GM23248 (cell line): ENCODE data around the gene ROCK2. TPM values are rescaled to one million over a fixed set of nuclear protein-coding genes. Genes with fewer than 3 reads are reported as not detected.
A peak's percentile ranks its signal among the peaks of the same experiment; 100 is the strongest.

Experiments used
- DNase-seq: peaks from one replicate; pipeline ENCODE4 v3.0.0-alpha.2; 2015
- H2AFZ ChIP-seq: fragments of 200-600 bp; sonication (generic); 2 replicates; pipeline ENCODE4 v1.6.1; 2016; ENCODE audit warnings: antibody characterized with exemption
- H3F3A ChIP-seq: fragments of 200-600 bp; sonication (generic); 2 replicates; pipeline ENCODE4 v1.6.1; 2016; ENCODE audit warnings: mild to moderate bottlenecking, antibody characterized with exemption, mixed run types; ENCODE audit not compliant: insufficient read depth
- H3K27ac ChIP-seq: fragments of 200-600 bp; sonication (generic); 2 replicates; pipeline ENCODE4 v1.5.1; 2016; ENCODE audit warnings: mild to moderate bottlenecking
- H3K27me3 ChIP-seq: fragments of 200-600 bp; sonication (generic); replicated peaks from 2 replicates; pipeline ENCODE4 v1.6.1; 2016; ENCODE audit warnings: mild to moderate bottlenecking; ENCODE audit not compliant: insufficient read depth
- H3K36me3 ChIP-seq: fragments of 200-600 bp; sonication (generic); 2 replicates; pipeline ENCODE4 v1.6.1; 2016; ENCODE audit warnings: low read depth, mild to moderate bottlenecking
- H3K4me1 ChIP-seq: fragments of 200-600 bp; sonication (generic); 2 replicates; pipeline ENCODE4 v1.6.1; 2016; ENCODE audit warnings: mild to moderate bottlenecking; ENCODE audit not compliant: insufficient read depth
- H3K4me2 ChIP-seq: fragments of 200-600 bp; sonication (generic); one replicate; pipeline ENCODE4 v1.6.1; 2016; ENCODE audit warnings: mild to moderate bottlenecking; ENCODE audit not compliant: unreplicated experiment
- H3K4me3 ChIP-seq: fragments of 200-600 bp; sonication (generic); 2 replicates; pipeline ENCODE4 v1.5.1; 2016; ENCODE audit warnings: mild to moderate bottlenecking
- H3K79me2 ChIP-seq: fragments of 200-600 bp; sonication (generic); 2 replicates; pipeline ENCODE4 v1.6.1; 2016; ENCODE audit warnings: mild to moderate bottlenecking; ENCODE audit not compliant: insufficient read depth
- H3K9ac ChIP-seq: fragments of 200-600 bp; sonication (generic); 2 replicates; pipeline ENCODE4 v1.6.1; 2016; ENCODE audit warnings: mild to moderate bottlenecking
- H3K9me2 ChIP-seq: fragments of 200-600 bp; sonication (generic); 2 replicates; pipeline ENCODE4 v1.6.1; 2016; ENCODE audit warnings: mixed run types, mild to moderate bottlenecking, moderate library complexity; ENCODE audit not compliant: insufficient read depth
- H3K9me3 ChIP-seq: fragments of 200-600 bp; sonication (generic); one replicate; pipeline ENCODE4 v1.6.1; 2017; ENCODE audit warnings: low read depth
- H4K20me1 ChIP-seq: fragments of 200-600 bp; sonication (generic); 2 replicates; pipeline ENCODE4 v1.6.0; 2016; ENCODE audit not compliant: insufficient read depth
- EZH2 ChIP-seq: fragments of 200-600 bp; sonication (generic); IDR thresholded peaks from 2 replicates; pipeline ENCODE4 v1.6.1; 2018; ENCODE audit warnings: antibody characterized with exemption, mild to moderate bottlenecking; ENCODE audit not compliant: insufficient read depth, poor library complexity, severe bottlenecking
- EZH2phosphoT487 ChIP-seq: fragments of 200-600 bp; sonication (generic); IDR thresholded peaks from 2 replicates; pipeline ENCODE4 v1.6.1; 2018; ENCODE audit warnings: antibody characterized with exemption, moderate library complexity, mild to moderate bottlenecking, low read depth; ENCODE audit not compliant: insufficient read depth
- WGBS, 2 experiments: methylation state at CpG; one replicate each; pipeline ENCODE4 v1.1.6; 2015 to 2017; ENCODE audit warnings: low lambda C conversion rate in 2 of 2, low coverage in 1 of 2; ENCODE audit errors: missing lambda C conversion rate in 2 of 2; 5-methylcytosine and 5-hydroxymethylcytosine counted together
- in situ Hi-C: fragments of 300-500 bp; cut with MboI; formaldehyde crosslinking; loops from 2 replicates; pipeline ENCODE4 v1.15.0; 2020
- polyA plus RNA-seq: library from polyadenylated mRNA; unstranded; fragments of >200 nt; fragmentation: Nextera tagmentation; extraction: Ambion mirVana; gene quantifications from 2 replicates; pipeline ENCODE4 v1.2.1, GENCODE V29; 2016
- total RNA-seq: library from RNA; depleted of rRNA; stranded (reverse); fragments of >200 nt; shearing (Covaris generic); gene quantifications from 2 replicates; pipeline ENCODE4 v1.2.3, GENCODE V29; 2014

ROCK2 gene
- total and polyA plus RNA-seq, 2 experiments from 2014 or later, result 19.9 to 38.3 TPM

DNA sequence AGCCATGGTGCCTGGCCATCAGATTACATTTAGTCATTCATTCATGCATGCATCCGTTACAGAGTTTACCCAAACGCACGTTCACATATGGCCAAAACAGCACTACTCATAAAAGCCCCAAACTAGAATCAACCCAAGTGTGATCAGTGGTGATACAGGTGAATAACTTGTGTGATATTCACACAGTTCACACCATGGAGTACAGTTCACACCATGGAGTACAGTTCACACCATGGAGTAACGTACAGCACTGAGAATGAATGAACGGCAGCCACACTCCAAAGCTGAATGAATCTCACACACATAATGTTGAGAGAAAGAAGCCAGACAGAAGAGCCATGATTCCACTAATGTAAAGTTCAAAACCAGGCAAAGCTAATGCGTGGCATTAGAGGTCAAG lies 201.4 kb downstream of the ROCK2 start:
- peaks cover 9% of the 10 kb centered on the region; the same call in 1 of the 2 replicates for H3F3A ChIP-seq
- in situ Hi-C loops, result no loop called here
- H3K9me3 ChIP-seq, result no peaks in the 10 kb centered on the region
- H2AFZ ChIP-seq, result no peak overlapping the region
- no peaks in the 10 kb centered on the region for H3K9me2 ChIP-seq
- no peak for DNase-seq
- peaks cover 18% of the 10 kb centered on the region; the same call in 1 of the 2 replicates for H3K27me3 ChIP-seq
- no peak overlapping the region for H3K4me3 ChIP-seq
- TF ChIP-seq EZH2phosphoT487, result no peak
- TF ChIP-seq EZH2, result no peak
- H3K4me1 ChIP-seq, result no peaks in the 10 kb centered on the region
- no peak overlapping the region for H3K9ac ChIP-seq
- no peak overlapping the region for H3K27ac ChIP-seq
- no peaks in the 10 kb centered on the region for H3K36me3 ChIP-seq
- no peak overlapping the region for H3K4me2 ChIP-seq
- H3K79me2 ChIP-seq, result no peaks in the 10 kb centered on the region
- H4K20me1 ChIP-seq, result no peaks in the 10 kb centered on the region
- WGBS, 2 experiments, result 66 to 68% methylated on average over 6 of the region's 6 CpGs

DNA sequence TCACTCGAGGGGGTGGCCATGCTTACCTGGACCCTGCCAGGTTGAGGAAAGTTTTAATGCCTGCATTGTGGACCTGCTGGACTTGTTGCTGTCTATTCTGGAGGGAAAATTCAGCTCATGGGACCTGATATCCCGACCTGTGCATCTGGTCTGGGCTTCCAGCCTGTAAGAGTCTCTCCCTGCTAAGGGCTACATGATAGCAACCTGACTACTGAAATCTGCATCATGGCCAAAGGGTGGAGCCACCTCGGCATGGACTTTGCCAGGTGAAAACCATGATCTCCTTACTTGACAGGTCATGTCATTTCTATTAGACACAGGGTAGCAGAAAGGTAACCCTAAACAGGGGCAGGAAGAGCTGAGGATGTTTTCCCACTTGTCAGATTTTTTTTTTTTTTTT lies 202.1 kb downstream of the ROCK2 start:
- Histone ChIP-seq H3K4me3 (no peak overlapping the region), H3F3A (peaks cover 9% of the 10 kb centered on the region; the same call in 1 of the 2 replicates), H3K4me2 (no peak overlapping the region), H3K9me3 (no peaks in the 10 kb centered on the region), H3K27me3 (peaks cover 18% of the 10 kb centered on the region; the same call in 1 of the 2 replicates), H3K36me3 (no peaks in the 10 kb centered on the region), H3K9ac (no peak overlapping the region), H2AFZ (no peak overlapping the region), H4K20me1 (no peaks in the 10 kb centered on the region), H3K27ac (no peak overlapping the region), H3K4me1 (no peaks in the 10 kb centered on the region), H3K79me2 (no peaks in the 10 kb centered on the region), H3K9me2 (no peaks in the 10 kb centered on the region)
- TF ChIP-seq EZH2 (no peak), EZH2phosphoT487 (no peak)
- DNase-seq, result no peak
- in situ Hi-C loops, result no loop called here
- 47 to 49% methylated on average over 3 of the region's 3 CpGs for WGBS, 2 experiments

DNA sequence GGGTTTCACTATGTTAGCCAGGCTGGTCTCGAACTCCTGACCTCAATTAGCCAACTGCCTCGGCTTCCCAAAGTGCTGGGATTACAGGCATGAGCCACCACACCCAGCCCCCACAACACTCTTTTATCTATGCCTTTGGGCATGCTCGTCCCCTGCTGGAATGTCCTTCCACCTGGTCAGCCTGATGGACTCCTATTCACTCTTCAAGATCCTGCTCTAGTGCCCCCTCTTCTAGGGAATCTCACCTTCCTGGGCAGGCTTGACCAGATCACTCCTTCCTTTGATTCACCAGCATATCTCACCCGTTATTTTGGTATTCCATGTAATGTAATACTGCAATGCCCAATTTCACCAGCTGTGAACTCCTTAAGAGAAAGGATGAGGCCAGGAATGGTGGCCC lies 203.1 kb downstream of the ROCK2 start:
- in situ Hi-C loops, result no loop called here
- H3K9me3 ChIP-seq, result no peaks in the 10 kb centered on the region

DNA sequence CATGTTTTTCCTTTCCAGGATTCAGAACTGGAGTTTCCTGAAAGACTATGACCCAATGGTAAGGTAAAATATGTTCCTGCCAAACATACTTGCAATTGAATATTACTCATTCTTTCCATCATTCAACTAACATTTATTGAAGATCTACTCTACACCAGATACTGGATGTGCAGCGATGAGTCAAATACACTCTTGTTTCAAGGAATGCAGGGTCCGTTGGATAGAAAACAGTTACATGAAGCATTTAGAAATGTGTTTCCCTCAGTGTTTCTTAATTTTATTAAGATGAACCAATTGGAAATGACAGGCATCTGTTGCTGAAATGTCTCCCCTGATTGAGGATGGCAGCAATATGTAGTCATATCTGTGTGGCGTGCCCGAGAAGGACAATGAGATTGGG lies 203.9 kb downstream of the ROCK2 start:
- no peaks in the 10 kb centered on the region for H3K4me1 ChIP-seq
- H3K36me3 ChIP-seq, result no peaks in the 10 kb centered on the region
- in situ Hi-C loops, result no loop called here
- WGBS, 2 experiments, result 24 to 34% methylated on average over 4 of the region's 4 CpGs
- H3K4me3 ChIP-seq, result no peak overlapping the region
- H3K4me2 ChIP-seq, result no peak overlapping the region
- no peaks in the 10 kb centered on the region for H3K9me2 ChIP-seq
- H3K9ac ChIP-seq, result 0 out of 2 replicates have a peak overlapping the region, but pooled peaks have one; percentile 26
- TF ChIP-seq EZH2phosphoT487 (no peak), EZH2 (no peak)
- DNase-seq, result peak; percentile 79
- H3F3A ChIP-seq, result peaks cover 9% of the 10 kb centered on the region; the same call in 1 of the 2 replicates
- no peak overlapping the region for H3K27ac ChIP-seq
- H3K27me3 ChIP-seq, result peaks cover 18% of the 10 kb centered on the region; the same call in 1 of the 2 replicates
- no peak overlapping the region; the same call in 1 of the 2 replicates for H2AFZ ChIP-seq
- H3K79me2 ChIP-seq, result no peaks in the 10 kb centered on the region
- no peaks in the 10 kb centered on the region for H3K9me3 ChIP-seq
- no peaks in the 10 kb centered on the region for H4K20me1 ChIP-seq

More for the DNA sequence above, 203.1 kb downstream of the ROCK2 start:
- Histone ChIP-seq H3F3A (peaks cover 9% of the 10 kb centered on the region; the same call in 1 of the 2 replicates), H3K9me2 (no peaks in the 10 kb centered on the region), H2AFZ (no peak overlapping the region), H3K27me3 (peaks cover 18% of the 10 kb centered on the region; the same call in 1 of the 2 replicates), H3K79me2 (no peaks in the 10 kb centered on the region), H3K4me1 (no peaks in the 10 kb centered on the region), H4K20me1 (no peaks in the 10 kb centered on the region), H3K9ac (no peak overlapping the region), H3K36me3 (no peaks in the 10 kb centered on the region), H3K4me2 (no peak overlapping the region), H3K27ac (no peak overlapping the region), H3K4me3 (no peak overlapping the region)
- TF ChIP-seq EZH2 (no peak), EZH2phosphoT487 (no peak)
- 81 to 84% methylated on average over 4 of the region's 4 CpGs for WGBS, 2 experiments
- no peak for DNase-seq

DNA sequence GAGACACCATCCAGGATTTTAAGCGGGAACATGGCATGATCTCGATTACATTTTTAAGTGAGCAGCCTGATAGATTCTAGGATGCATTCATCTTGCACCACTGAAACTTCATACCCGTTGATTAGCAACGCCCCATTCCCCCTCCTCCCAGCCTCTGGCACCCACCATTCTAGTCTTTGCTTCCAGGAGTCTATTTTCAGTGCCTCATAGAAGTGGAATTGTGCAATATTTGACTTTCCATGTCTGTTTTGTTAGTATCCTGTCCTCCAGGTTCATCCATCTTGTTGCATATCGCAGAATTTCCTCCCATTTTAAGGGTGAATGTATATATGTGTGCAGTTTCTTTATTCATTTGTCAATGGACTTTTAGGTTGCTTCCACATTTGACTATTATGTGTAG lies 210.1 kb downstream of the ROCK2 start:
- no peak for DNase-seq
- Histone ChIP-seq H3F3A (no peaks in the 10 kb centered on the region), H3K27me3 (no peaks in the 10 kb centered on the region), H3K27ac (no peak overlapping the region), H3K9me3 (no peaks in the 10 kb centered on the region), H3K4me2 (no peak overlapping the region), H3K9me2 (no peaks in the 10 kb centered on the region), H2AFZ (no peak overlapping the region), H3K4me1 (no peaks in the 10 kb centered on the region), H4K20me1 (no peaks in the 10 kb centered on the region), H3K36me3 (no peaks in the 10 kb centered on the region), H3K79me2 (no peaks in the 10 kb centered on the region), H3K4me3 (no peak overlapping the region), H3K9ac (no peak overlapping the region)
- WGBS, 2 experiments, result 81% methylated on average over 5 of the region's 5 CpGs
- TF ChIP-seq EZH2phosphoT487 (no peak), EZH2 (no peak)
- in situ Hi-C loops, result loop anchor here (10.0 kb wide), 2 partner anchors 310 to 450 kb away; no protein-coding TSS in a partner anchor
